SK-N-SH (cell line): ENCODE results near the gene CENPP. TPM values are rescaled to one million over a fixed set of nuclear protein-coding genes. Genes with fewer than 3 reads are reported as not detected.

Source experiments
- CTCF ChIA-PET: fragments of 300-600, 350-600 bp; formaldehyde crosslinking; extraction: SDS; loops from one replicate; lab custom pipeline; 2021; lab: Yijun Ruan, JAX
- POLR2A ChIA-PET: fragments of 350-600 bp; sonication (Branson Sonifier 250); formaldehyde crosslinking; extraction: SDS; loops from one replicate; lab custom pipeline; 2020; ENCODE audit warnings: antibody characterized with exemption, inconsistent platforms; lab: Yijun Ruan, JAX
- DNase-seq: peaks from one replicate; pipeline ENCODE4 v3.0.0; 2012
- H2AFZ ChIP-seq: fragments of 200-600 bp; sonication (generic); 2 replicates; pipeline ENCODE4 v1.8.1; 2016; ENCODE audit warnings: antibody characterized with exemption, mild to moderate bottlenecking, low read depth
- H3F3A ChIP-seq: fragments of 200-600 bp; sonication (generic); replicated peaks from 2 replicates; pipeline ENCODE3; 2016; ENCODE audit warnings: antibody characterized with exemption, mild to moderate bottlenecking; ENCODE audit not compliant: insufficient read depth
- H3K27ac ChIP-seq, 2 experiments: fragments of 200-500 bp in 1 of 2; fragments of 200-600 bp in 1 of 2; sonication (Bioruptor generic) in 1 of 2; sonication (generic), shearing (Covaris generic) in 1 of 2; 2 replicates each; pipeline versions ENCODE4 v1.5.1 to v1.6.1; 2014 to 2016; ENCODE audit warnings: low read depth in 2 of 2, inconsistent platforms in 1 of 2, low read length in 1 of 2, mild to moderate bottlenecking in 1 of 2, mixed read lengths in 1 of 2
- H3K27me3 ChIP-seq: fragments of 200-600 bp; sonication (generic), shearing (Covaris generic); 2 replicates; pipeline ENCODE4 v1.6.1; 2016; ENCODE audit warnings: mixed run types; ENCODE audit not compliant: insufficient read depth
- H3K36me3 ChIP-seq, 2 experiments: fragments of 200-500 bp in 1 of 2; fragments of 200-600 bp in 1 of 2; sonication (Bioruptor generic) in 1 of 2; sonication (generic) in 1 of 2; replicated peaks in 1 of 2; 2 replicates each; pipeline versions ENCODE3 to v1.5.1; 2014 to 2016; ENCODE audit warnings: low read length in 1 of 2, mild to moderate bottlenecking in 1 of 2; ENCODE audit not compliant: insufficient read depth in 2 of 2, control insufficient read depth in 1 of 2
- H3K4me1 ChIP-seq, 2 experiments: fragments of 200-500 bp in 1 of 2; fragments of 200-600 bp in 1 of 2; sonication (Bioruptor generic) in 1 of 2; sonication (generic), shearing (Covaris generic) in 1 of 2; 2 replicates each; pipeline versions ENCODE4 v1.5.1 to v1.6.1; 2014 to 2016; ENCODE audit warnings: low read depth in 1 of 2, low read length in 1 of 2, mixed run types in 1 of 2; ENCODE audit not compliant: insufficient read depth in 2 of 2, control insufficient read depth in 1 of 2
- H3K4me2 ChIP-seq: fragments of 200-600 bp; sonication (generic), shearing (Covaris generic); 2 replicates; pipeline ENCODE4 v1.6.1; 2017; ENCODE audit warnings: mixed run types
- H3K4me3 ChIP-seq, 2 experiments: fragments of 200-500 bp in 1 of 2; fragments of 200-600 bp in 1 of 2; sonication (Bioruptor generic) in 1 of 2; sonication (generic), shearing (Covaris generic) in 1 of 2; 2 replicates each; pipeline versions ENCODE4 v1.5.1 to v1.8.1; 2014 to 2016; ENCODE audit warnings: low read depth in 2 of 2, inconsistent platforms in 1 of 2, low read length in 1 of 2, mild to moderate bottlenecking in 1 of 2, mixed read lengths in 1 of 2, moderate library complexity in 1 of 2
- H3K79me2 ChIP-seq: fragments of 200-600 bp; sonication (generic); 2 replicates; pipeline ENCODE4 v1.8.1; 2017; ENCODE audit warnings: mild to moderate bottlenecking; ENCODE audit not compliant: insufficient read depth
- H3K9ac ChIP-seq: fragments of 200-600 bp; sonication (generic); 2 replicates; pipeline ENCODE4 v1.6.1; 2017; ENCODE audit warnings: mixed run types
- H3K9me2 ChIP-seq: fragments of 200-600 bp; sonication (generic); 2 replicates; pipeline ENCODE4 v1.6.1; 2017; ENCODE audit warnings: mixed run types
- H3K9me3 ChIP-seq: fragments of 200-600 bp; sonication (generic); 2 replicates; pipeline ENCODE4 v1.6.1; 2017; ENCODE audit warnings: mixed run types, mild to moderate bottlenecking, moderate library complexity
- H4K20me1 ChIP-seq: fragments of 200-600 bp; sonication (generic); 2 replicates; pipeline ENCODE4 v1.6.1; 2017; ENCODE audit warnings: mild to moderate bottlenecking, mixed run types; ENCODE audit not compliant: insufficient read depth
- CHD2 ChIP-seq: fragments of 150-350 bp; IDR thresholded peaks from 2 replicates; pipeline ENCODE4 v1.6.1; 2018; ENCODE audit warnings: low read length; ENCODE audit not compliant: partially characterized antibody
- ELF1 ChIP-seq: IDR thresholded peaks from 2 replicates; pipeline ENCODE4 v1.4.0; 2012
- GATA2 ChIP-seq: sonication (generic); formaldehyde crosslinking; IDR thresholded peaks from 2 replicates; pipeline ENCODE4 v1.5.0; 2020; ENCODE audit warnings: mild to moderate bottlenecking, missing genetic modification reagents
- JUND ChIP-seq: IDR thresholded peaks from 2 replicates; pipeline ENCODE4 v1.4.0; 2012
- MXI1 ChIP-seq: IDR thresholded peaks from 2 replicates; pipeline ENCODE4 v1.6.1; 2012; ENCODE audit warnings: mild to moderate bottlenecking, low read depth, low read length, improper control_type of control experiment
- NFIC ChIP-seq: IDR thresholded peaks from 2 replicates; pipeline ENCODE4 v1.4.0; 2012; ENCODE audit warnings: borderline replicate concordance
- RAD21 ChIP-seq: IDR thresholded peaks from 2 replicates; pipeline ENCODE4 v1.6.1; 2012; ENCODE audit warnings: mild to moderate bottlenecking, low read length
- RCOR1 ChIP-seq: fragments of 150-350 bp; IDR thresholded peaks from 2 replicates; pipeline ENCODE4 v1.6.1; 2017; ENCODE audit warnings: antibody characterized with exemption, low read length
- SIN3A ChIP-seq: IDR thresholded peaks from 2 replicates; pipeline ENCODE4 v1.6.1; 2012; ENCODE audit warnings: low read depth, mild to moderate bottlenecking, low read length, moderate library complexity, borderline replicate concordance
- TEAD4 ChIP-seq: IDR thresholded peaks from 2 replicates; pipeline ENCODE4 v1.4.0; 2012; ENCODE audit warnings: mild to moderate bottlenecking, borderline replicate concordance; ENCODE audit not compliant: insufficient read depth
- whole genome bisulfite sequencing: methylation state at CpG from one replicate; pipeline ENCODE4 v1.1.6; 2017; ENCODE audit warnings: low lambda C conversion rate; 5-methylcytosine and 5-hydroxymethylcytosine counted together
- polyA plus RNA-seq, 3 experiments: library from polyadenylated mRNA; depleted of rRNA; stranded (reverse); fragments of >200 nt; gene quantifications; 2 replicates each; pipeline ENCODE4 v1.2.3, GENCODE V29; 2012
- TF ChIP-seq, protein P1 (sequence below): fragments of 150-350 bp; IDR thresholded peaks from 2 replicates; pipeline ENCODE4 v1.6.1; 2016; ENCODE audit warnings: mild to moderate bottlenecking, low read depth, low read length
- TF ChIP-seq, protein P2 (sequence below): IDR thresholded peaks from 2 replicates; pipeline ENCODE4 v1.4.0; 2012; ENCODE audit warnings: low read depth
- TF ChIP-seq, protein P3 (sequence below): fragments of 150-350 bp; IDR thresholded peaks from 2 replicates; pipeline ENCODE4 v1.6.1; 2017; ENCODE audit warnings: antibody characterized with exemption, low read length, low read depth, borderline replicate concordance
- TF ChIP-seq, protein P4 (sequence below): IDR thresholded peaks from 2 replicates; pipeline ENCODE4; 2012
- TF ChIP-seq, protein P5 (sequence below): IDR thresholded peaks from 2 replicates; pipeline ENCODE4 v1.6.1; 2012; ENCODE audit warnings: mild to moderate bottlenecking, low read depth, low read length, moderate library complexity
- TF ChIP-seq, protein P6 (sequence below): fragments of 200-600 bp; sonication (generic); IDR thresholded peaks from 2 replicates; pipeline ENCODE4 v1.6.1; 2017; ENCODE audit warnings: antibody characterized with exemption, mild to moderate bottlenecking, moderate library complexity

CENPP gene
- polyA plus RNA-seq, 1 of the 3 experiments (the other 2 are of a cell fraction), result 1.3 TPM

DNA sequence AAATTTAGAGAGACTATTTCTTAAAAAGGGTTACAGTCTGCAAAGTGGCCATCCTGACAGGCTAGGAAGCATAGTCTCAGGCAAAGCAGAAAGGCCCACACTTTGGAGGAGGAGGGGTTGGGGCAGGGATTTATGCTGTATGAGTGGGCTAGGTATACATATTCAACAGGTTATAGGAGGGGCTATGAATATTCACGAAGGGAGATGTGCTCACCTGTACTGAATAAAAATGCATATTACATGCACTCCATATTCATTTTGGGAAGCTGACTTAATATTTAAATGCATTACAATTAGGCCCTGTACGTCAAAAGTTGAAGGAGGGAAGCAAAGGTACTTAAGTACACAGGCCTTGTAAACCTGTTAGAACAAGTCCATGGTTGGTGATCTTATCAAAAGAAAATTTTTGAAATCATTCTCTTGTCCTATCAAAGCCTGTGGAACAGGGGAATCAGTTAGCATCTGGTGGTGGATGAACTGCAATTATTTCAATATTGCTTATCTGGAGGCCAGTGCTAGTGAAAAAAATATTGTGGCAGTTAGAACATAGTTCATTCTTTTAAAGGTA, 1.6 kb downstream of the CENPP start:
- H3K9me3 ChIP-seq, result no peaks in the 10 kb centered on the region
- DNase-seq, result no peak
- 86% methylated on average over 2 of the region's 2 CpGs for WGBS
- H3F3A ChIP-seq, result no peaks in the 10 kb centered on the region
- H3K9me2 ChIP-seq, result no peaks in the 10 kb centered on the region
- no peak overlapping the region for H3K9ac ChIP-seq
- H3K4me1 ChIP-seq, result peaks cover 16 to 17% of the 10 kb centered on the region in 2 experiments; a peak in 3 of 4 replicates
- peaks cover 26% of the 10 kb centered on the region for H3K79me2 ChIP-seq
- no peak overlapping the region for H3K27ac ChIP-seq
- CTCF ChIA-PET, result interaction anchor here (0.8 to 5.2 kb wide), 9 partner anchors 14 to 464 kb away, joined by 3 to 61 read pairs (median 5); no protein-coding TSS in a partner anchor
- TF ChIP-seq MXI1 (no peak), RAD21 (no peak), SIN3A (no peak), RCOR1 (no peak)
- TF ChIP-seq, protein P1, sequence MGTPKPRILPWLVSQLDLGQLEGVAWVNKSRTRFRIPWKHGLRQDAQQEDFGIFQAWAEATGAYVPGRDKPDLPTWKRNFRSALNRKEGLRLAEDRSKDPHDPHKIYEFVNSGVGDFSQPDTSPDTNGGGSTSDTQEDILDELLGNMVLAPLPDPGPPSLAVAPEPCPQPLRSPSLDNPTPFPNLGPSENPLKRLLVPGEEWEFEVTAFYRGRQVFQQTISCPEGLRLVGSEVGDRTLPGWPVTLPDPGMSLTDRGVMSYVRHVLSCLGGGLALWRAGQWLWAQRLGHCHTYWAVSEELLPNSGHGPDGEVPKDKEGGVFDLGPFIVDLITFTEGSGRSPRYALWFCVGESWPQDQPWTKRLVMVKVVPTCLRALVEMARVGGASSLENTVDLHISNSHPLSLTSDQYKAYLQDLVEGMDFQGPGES, result no peak
- TF ChIP-seq, protein P2, sequence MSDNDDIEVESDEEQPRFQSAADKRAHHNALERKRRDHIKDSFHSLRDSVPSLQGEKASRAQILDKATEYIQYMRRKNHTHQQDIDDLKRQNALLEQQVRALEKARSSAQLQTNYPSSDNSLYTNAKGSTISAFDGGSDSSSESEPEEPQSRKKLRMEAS, result no peak
- no peak overlapping the region for H3K4me2 ChIP-seq
- H3K36me3 ChIP-seq, result peaks cover 8 to 11% of the 10 kb centered on the region in 2 experiments
- POLR2A ChIA-PET, result no interaction called here
- H3K27me3 ChIP-seq, result no peaks in the 10 kb centered on the region
- no peak overlapping the region for H2AFZ ChIP-seq
- no peaks in the 10 kb centered on the region for H4K20me1 ChIP-seq
- no peak overlapping the region for H3K4me3 ChIP-seq

DNA sequence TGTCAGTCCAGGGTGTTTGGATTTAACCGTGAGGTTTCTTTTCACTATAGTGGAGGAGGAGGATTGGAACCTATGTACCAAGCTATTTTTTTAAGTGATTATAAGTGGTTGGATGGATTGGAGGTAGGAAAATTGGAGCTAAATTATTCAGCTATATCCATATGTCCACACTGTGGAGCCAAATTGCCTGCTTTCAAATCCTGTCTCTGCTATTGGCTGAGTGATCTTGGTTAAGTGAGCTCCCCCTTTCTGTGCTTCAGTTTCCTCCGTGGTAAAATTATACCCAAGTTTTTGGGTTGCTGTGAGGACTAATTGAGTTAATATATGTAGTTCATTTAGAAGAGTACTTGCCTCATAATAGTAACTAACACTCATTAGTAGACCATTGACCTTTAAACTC, 2.5 kb downstream of the CENPP start:
- no peak overlapping the region for H3K4me3 ChIP-seq
- no peaks in the 10 kb centered on the region for H3K9me3 ChIP-seq
- H3K27ac ChIP-seq, result no peak overlapping the region
- peaks cover 1 to 2% of the 10 kb centered on the region in 2 experiments for H3K36me3 ChIP-seq
- ChIA-PET POLR2A (interaction anchor here (0.5 to 0.9 kb wide), 2 partner anchors 301 to 339 kb away, joined by 3 to 4 read pairs; no protein-coding TSS in a partner anchor), CTCF (interaction anchor here (0.7 to 5.2 kb wide), 19 partner anchors 8 to 463 kb away, joined by 3 to 61 read pairs (median 4); partner anchors contain the start of genes OGN and OMD)
- no peaks in the 10 kb centered on the region for H4K20me1 ChIP-seq
- no peak overlapping the region for H3K9ac ChIP-seq
- DNase-seq, result peak; percentile 51
- WGBS, result 49% methylated on average over 2 of the region's 2 CpGs
- no peaks in the 10 kb centered on the region for H3K27me3 ChIP-seq
- peaks cover 3% of the 10 kb centered on the region for H3F3A ChIP-seq
- peaks cover 26% of the 10 kb centered on the region for H3K79me2 ChIP-seq
- peaks cover 20% of the 10 kb centered on the region in 2 experiments for H3K4me1 ChIP-seq
- H2AFZ ChIP-seq, result no peak overlapping the region
- no peaks in the 10 kb centered on the region for H3K9me2 ChIP-seq
- H3K4me2 ChIP-seq, result no peak overlapping the region; the same call in 1 of the 2 replicates
- TF ChIP-seq, protein P3, sequence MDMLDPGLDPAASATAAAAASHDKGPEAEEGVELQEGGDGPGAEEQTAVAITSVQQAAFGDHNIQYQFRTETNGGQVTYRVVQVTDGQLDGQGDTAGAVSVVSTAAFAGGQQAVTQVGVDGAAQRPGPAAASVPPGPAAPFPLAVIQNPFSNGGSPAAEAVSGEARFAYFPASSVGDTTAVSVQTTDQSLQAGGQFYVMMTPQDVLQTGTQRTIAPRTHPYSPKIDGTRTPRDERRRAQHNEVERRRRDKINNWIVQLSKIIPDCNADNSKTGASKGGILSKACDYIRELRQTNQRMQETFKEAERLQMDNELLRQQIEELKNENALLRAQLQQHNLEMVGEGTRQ, result no peak
- TF ChIP-seq, protein P4, sequence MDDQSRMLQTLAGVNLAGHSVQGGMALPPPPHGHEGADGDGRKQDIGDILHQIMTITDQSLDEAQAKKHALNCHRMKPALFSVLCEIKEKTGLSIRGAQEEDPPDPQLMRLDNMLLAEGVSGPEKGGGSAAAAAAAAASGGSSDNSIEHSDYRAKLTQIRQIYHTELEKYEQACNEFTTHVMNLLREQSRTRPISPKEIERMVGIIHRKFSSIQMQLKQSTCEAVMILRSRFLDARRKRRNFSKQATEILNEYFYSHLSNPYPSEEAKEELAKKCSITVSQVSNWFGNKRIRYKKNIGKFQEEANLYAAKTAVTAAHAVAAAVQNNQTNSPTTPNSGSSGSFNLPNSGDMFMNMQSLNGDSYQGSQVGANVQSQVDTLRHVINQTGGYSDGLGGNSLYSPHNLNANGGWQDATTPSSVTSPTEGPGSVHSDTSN, result no peak
- no peak for TF ChIP-seq GATA2 (CRISPR knock-in tag)
- no peak for TF ChIP-seq NFIC
- TF ChIP-seq, protein P5, sequence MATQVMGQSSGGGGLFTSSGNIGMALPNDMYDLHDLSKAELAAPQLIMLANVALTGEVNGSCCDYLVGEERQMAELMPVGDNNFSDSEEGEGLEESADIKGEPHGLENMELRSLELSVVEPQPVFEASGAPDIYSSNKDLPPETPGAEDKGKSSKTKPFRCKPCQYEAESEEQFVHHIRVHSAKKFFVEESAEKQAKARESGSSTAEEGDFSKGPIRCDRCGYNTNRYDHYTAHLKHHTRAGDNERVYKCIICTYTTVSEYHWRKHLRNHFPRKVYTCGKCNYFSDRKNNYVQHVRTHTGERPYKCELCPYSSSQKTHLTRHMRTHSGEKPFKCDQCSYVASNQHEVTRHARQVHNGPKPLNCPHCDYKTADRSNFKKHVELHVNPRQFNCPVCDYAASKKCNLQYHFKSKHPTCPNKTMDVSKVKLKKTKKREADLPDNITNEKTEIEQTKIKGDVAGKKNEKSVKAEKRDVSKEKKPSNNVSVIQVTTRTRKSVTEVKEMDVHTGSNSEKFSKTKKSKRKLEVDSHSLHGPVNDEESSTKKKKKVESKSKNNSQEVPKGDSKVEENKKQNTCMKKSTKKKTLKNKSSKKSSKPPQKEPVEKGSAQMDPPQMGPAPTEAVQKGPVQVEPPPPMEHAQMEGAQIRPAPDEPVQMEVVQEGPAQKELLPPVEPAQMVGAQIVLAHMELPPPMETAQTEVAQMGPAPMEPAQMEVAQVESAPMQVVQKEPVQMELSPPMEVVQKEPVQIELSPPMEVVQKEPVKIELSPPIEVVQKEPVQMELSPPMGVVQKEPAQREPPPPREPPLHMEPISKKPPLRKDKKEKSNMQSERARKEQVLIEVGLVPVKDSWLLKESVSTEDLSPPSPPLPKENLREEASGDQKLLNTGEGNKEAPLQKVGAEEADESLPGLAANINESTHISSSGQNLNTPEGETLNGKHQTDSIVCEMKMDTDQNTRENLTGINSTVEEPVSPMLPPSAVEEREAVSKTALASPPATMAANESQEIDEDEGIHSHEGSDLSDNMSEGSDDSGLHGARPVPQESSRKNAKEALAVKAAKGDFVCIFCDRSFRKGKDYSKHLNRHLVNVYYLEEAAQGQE, result no peak
- TF ChIP-seq TEAD4, result no peak
- TF ChIP-seq RAD21, result peak; percentile 82
- TF ChIP-seq, protein P1, result no peak
- TF ChIP-seq JUND, result no peak
- no peak for TF ChIP-seq CHD2
- TF ChIP-seq, protein P6, sequence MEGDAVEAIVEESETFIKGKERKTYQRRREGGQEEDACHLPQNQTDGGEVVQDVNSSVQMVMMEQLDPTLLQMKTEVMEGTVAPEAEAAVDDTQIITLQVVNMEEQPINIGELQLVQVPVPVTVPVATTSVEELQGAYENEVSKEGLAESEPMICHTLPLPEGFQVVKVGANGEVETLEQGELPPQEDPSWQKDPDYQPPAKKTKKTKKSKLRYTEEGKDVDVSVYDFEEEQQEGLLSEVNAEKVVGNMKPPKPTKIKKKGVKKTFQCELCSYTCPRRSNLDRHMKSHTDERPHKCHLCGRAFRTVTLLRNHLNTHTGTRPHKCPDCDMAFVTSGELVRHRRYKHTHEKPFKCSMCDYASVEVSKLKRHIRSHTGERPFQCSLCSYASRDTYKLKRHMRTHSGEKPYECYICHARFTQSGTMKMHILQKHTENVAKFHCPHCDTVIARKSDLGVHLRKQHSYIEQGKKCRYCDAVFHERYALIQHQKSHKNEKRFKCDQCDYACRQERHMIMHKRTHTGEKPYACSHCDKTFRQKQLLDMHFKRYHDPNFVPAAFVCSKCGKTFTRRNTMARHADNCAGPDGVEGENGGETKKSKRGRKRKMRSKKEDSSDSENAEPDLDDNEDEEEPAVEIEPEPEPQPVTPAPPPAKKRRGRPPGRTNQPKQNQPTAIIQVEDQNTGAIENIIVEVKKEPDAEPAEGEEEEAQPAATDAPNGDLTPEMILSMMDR, result peak; percentile 62
- no peak for TF ChIP-seq ELF1
